Stimulated activated CD4-positive, alpha-beta T cell treated with anti-CD3 and anti-CD28 coated beads, TNF-alpha, amount 100 ng/mL, for 4 hours (primary cell): ENCODE results near the gene TMEM63B.
"Not testable (repeated sequence)": the region's sequence is repeated elsewhere in the genome, so short reads cannot be mapped to it uniquely, and the experiment has no call there.

ENCODE experiments used
- DNase-seq, 3 experiments: peaks; one replicate each; pipeline ENCODE4 v3.0.0-alpha.2; 2020; ENCODE audit warnings: low read depth in 3 of 3

Gene TMEM63B

DNA sequence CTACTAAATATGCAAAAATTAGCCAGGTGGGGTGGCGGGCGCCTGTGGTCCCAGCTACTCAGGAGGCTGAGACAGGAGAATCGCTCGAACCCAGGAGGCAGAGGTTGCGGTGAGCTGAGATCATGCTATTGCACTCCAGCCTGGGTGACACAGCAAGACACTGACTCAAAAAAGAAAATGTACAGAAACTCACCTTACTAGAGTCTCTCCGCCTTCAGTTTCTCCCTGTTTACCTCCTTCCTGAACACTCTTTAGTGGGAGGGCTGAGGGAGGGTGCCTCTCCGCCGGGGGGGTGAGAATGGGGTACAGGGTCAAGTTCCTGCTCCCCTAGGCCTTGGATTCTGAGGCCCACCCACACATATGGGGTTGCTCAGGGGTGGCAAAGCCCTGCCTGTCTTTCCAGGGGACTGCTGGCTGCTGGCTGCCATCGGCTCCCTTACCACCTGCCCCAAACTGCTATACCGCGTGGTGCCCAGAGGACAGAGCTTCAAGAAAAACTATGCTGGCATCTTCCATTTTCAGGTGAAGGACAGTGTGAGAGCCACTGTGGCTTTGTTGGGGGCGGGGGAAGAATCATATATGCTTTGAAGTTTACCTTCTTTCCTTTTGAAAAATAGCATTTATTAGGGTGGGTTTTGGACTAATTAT, 44.7 kb downstream of the TMEM63B start:
- no peak for DNase-seq

DNA sequence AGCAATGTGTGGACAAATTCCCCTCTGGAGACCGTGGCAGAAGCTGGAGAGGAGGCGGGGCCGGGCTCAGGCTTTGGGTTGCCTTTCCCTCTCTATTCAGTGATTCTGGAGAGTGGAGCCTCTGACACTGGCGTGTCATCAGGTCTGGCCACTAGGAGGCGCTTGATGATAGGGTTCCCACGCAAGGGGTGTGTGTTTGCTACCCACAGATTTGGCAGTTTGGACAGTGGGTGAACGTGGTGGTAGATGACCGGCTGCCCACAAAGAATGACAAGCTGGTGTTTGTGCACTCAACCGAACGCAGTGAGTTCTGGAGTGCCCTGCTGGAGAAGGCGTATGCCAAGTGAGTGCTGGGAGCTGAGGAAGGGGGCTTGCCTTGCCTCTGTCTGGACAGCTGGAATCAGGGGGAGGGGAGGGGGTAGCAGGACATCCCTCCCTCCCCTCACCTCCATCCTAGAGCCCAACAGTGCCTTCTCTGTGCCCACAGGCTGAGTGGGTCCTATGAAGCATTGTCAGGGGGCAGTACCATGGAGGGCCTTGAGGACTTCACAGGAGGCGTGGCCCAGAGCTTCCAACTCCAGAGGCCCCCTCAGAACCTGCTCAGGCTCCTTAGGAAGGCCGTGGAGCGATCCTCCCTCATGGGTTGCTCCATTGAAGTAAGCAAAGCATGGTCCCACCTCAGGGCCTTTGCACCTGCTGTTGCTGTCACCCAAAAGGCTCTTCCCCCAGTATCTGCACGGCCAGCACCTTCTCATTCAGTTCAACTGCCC, 45.6 kb downstream of the TMEM63B start:
- DNase-seq: peak; percentile 58 to 64 (median 63)

DNA sequence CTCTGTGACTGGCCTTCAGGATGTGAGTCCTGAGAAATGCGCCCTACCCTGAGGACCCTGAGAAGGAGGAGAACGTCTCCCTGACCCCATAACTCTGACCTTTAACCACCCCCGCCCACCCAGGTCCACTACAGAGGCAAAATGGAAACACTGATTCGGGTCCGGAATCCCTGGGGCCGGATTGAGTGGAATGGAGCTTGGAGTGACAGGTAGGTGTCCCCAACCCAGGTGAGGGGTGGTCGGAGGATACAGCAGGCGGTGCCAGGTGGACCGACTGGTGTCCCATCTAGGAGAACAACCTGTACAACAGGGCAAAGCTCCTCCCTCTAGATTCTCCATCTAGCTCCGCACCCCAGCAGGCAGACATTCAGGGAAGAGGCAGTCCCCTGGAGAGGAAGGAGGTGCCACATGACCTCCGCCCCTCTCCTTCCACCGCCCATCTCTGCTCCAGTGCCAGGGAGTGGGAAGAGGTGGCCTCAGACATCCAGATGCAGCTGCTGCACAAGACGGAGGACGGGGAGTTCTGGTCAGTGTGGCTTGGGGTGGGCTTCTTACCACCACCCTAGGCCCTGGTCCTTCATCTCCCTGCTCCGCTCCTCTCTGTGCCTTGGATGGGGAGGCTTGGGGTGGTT, 48.9 kb downstream of the TMEM63B start:
- DNase-seq: no peak

DNA sequence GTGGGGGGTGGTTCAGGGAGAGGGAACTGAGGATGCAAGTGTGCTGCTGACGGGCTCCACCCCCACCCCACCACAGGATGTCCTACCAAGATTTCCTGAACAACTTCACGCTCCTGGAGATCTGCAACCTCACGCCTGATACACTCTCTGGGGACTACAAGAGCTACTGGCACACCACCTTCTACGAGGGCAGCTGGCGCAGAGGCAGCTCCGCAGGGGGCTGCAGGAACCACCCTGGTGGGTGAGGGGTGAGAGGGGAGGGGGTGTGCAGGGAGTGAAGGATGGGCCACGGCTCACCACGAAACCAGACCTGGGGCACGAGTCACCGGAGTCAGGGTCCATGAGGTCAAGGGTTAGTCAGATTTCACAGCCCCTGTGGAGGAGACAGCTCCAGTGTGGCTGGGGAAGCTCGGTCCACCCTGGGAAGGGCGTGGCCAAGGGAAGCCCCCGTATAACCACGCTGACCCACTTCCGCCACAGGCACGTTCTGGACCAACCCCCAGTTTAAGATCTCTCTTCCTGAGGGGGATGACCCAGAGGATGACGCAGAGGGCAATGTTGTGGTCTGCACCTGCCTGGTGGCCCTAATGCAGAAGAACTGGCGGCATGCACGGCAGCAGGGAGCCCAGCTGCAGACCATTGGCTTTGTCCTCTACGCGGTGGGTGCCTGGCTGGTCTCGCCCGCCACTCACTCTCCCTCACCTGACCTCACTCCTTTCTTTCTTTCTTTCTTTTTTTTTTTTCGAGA, 49.6 kb downstream of the TMEM63B start:
- DNase-seq: no peak

DNA sequence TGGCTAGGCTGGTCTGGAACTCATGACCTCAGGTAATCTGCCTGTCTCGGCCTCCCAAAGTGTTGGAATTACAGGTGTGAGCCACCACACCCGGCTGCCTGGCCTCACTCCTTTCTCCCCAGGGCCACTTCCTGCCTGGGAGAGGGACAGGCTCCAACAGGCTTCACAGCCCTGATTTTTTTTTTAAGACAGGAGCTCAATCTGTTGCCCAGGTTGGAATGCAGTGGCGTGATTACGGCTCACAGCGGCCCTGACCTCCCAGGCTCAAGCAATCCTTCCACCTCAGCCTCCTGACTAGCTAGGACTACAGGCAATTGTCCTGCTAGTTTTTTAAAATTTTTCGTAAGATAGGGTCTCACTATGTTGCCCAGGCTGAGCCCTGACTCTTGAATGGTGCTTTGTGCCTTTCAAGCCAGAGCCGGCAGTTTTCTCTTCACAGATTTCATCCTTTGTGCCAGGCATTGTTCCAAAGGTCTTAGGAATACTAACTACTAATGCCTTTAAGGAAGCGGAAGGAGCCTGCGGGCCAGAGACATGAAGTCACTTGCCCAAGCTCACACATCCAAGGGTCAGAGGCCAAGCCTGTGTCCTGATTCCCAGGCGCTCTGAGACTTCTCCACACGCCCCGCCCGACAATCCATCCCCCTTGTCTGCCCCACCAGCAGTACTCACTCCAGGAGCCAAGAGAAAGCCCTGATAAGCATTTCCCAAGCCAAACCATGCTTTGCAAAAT, 50.5 kb downstream of the TMEM63B start:
- DNase-seq: no peak

DNA sequence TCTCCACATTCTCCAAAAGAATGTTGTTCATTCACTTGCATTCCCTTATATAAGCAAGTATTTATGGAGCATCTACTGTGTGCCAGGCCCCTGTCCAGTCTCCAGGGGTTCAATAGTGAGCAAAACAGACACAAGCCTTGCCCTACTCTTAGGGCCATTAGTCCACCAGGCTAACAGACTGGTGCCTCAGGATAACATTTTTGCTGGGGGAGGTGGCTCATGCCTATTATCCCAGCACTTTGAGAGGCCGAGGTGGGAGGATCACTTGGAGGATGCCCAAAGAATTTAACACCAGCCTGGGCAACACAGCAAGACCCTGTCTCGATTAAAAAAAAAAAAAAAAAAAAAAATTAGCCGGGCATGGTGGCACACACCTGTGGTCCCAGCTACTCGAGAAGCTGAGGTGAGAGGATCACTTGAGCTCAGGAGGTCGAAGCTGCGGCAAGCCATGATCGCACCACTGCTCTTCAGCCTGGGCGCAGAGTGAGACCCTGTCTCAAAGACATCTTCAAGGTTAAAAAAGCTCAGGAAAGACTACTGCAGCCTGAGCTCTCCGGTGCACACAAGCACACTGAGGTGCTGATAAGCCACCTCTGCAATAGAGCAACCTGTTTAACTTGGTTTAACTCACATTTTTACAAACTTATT, 51.2 kb downstream of the TMEM63B start:
- DNase-seq: no peak

DNA sequence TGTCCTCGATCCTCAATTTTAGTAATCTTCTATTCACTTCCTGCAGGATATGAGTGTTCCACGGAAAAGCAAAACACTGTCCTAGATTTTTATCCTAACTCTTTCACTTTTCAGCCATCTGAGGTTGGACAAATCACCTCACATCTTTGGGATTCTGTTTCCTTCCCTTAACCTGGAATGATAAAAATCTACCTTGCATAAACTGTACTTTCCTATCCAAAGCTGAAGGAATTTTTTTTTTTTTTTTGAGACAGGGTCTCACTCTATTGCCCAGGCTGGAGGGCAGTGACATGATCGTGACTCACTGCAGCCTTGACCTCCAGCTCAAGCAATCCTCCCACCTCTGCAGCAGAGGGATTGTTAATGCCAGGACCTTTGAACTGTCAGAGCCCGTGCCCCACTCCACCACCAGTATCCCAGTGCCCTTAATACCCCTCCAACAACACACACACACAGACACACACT, 51.8 kb downstream of the TMEM63B start:
- DNase-seq: no peak

DNA sequence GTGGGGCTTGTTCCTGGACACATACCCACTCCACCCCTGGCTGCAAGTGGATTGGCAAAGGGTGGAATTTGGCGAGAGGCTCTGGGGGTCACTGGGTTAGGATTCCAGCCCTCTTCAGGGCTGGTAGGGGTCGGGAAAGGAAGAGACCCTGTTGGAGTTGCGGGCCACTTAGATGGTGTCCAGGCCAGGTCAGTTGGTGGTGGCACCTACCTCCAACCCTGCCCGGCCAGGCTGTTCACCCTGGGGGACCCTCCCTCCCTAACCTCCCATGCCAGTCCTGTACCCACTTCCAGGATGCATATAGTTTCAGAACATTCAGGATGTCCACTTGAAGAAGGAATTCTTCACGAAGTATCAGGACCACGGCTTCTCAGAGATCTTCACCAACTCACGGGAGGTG, 52.3 kb downstream of the TMEM63B start:
- no peak for DNase-seq

DNA sequence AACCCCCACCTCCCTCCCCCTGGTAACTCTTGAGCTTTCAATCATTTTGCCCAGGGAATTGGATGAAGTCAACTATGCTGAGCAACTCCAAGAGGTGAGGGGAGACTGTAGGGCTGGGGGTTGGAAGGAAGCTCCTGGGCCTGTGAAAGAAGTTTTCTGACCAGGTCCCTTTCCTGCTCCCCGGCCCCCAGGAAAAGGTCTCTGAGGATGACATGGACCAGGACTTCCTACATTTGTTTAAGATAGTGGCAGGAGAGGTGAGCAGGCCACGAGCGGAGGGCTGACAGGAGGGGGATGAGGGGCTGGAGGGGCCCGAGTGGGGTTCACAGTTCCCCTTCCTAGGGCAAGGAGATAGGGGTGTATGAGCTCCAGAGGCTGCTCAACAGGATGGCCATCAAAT, 53.1 kb downstream of the TMEM63B start:
- DNase-seq: no peak

DNA sequence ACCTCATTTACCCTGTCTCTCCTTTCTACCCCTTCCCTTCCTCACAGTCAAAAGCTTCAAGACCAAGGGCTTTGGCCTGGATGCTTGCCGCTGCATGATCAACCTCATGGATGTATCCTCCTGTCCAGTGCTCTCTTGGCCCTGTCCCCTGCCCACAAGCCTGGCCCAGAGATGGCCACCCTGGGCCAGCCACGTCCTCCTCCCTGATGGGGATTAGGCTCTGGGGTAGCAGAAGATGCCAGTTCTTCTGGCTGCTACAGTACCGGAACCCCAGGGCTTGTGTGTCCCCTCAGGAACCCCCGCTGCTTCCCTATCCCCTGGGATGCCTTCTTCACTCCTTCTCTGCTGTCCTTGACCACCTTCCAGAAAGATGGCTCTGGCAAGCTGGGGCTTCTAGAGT, 53.5 kb downstream of the TMEM63B start:
- DNase-seq: no peak

DNA sequence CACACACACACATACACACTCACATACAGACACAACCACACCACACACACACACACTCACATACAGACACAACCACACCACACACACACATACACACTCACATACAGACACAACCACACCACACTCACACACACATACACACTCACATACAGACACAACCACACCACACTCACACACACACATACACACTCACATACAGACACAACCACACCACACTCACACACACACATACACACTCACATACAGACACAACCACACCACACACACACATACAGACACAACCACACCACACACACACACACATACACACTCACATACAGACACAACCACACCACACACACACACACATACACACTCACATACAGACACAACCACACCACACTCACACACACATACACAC, 54.4 kb downstream of the TMEM63B start:
- not testable (repeated sequence) for DNase-seq

DNA sequence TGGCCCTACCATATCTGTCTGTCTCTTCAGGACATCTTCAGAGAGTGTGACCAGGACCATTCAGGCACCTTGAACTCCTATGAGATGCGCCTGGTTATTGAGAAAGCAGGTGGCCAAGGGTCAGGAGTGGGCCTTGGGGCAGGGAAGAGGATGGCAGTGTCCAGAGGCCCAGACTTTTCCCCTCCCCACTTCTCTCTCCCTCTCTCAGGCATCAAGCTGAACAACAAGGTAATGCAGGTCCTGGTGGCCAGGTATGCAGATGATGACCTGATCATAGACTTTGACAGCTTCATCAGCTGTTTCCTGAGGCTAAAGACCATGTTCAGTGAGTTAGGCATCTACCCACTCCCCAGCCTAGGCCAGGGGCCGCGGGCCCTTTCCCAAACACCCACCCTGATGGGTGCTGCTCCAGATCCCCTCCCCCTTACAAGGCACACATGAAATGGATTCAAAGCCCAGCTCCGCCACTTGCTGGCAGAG, 55.6 kb downstream of the TMEM63B start:
- no peak for DNase-seq

DNA sequence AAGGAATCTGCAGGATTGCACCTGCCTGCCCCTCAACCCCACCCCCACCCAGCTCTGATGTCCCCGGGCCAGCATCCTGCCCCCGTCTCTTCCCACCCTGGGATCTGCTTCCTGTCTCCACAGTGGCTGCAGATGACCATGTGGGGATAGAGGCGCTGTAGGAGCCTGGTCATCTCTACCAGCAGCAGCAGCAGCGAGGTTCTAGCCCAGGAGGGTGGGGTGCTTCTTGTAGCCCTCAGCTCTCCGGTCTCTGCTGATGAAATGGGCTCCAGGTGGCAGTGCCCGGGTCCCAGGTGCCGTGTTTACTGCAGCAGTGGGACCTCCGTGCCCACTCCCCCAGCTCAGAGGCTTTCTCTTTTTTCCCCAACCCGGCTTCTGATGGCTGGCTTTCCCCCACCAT, 56.4 kb downstream of the TMEM63B start:
- DNase-seq: no peak

DNA sequence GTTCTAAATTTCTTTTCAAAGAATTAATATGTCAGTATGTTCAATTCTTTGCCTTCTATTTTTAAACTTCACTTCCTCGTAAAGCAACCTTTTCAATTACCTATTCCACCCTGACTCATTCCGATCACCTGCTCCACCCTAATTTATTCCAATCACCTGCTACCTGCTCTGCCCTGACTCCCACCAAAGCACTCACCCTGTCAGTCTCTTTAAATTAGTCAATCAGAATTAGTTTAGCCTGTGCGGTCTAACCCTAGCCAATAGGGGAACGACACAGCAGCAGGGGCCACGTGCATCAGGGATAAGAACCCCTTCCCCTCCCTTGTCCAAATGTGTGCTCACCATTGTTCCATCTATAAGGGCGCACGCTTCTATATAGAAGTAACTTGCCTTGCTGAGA, 58.0 kb downstream of the TMEM63B start:
- not testable (repeated sequence) for DNase-seq

DNA sequence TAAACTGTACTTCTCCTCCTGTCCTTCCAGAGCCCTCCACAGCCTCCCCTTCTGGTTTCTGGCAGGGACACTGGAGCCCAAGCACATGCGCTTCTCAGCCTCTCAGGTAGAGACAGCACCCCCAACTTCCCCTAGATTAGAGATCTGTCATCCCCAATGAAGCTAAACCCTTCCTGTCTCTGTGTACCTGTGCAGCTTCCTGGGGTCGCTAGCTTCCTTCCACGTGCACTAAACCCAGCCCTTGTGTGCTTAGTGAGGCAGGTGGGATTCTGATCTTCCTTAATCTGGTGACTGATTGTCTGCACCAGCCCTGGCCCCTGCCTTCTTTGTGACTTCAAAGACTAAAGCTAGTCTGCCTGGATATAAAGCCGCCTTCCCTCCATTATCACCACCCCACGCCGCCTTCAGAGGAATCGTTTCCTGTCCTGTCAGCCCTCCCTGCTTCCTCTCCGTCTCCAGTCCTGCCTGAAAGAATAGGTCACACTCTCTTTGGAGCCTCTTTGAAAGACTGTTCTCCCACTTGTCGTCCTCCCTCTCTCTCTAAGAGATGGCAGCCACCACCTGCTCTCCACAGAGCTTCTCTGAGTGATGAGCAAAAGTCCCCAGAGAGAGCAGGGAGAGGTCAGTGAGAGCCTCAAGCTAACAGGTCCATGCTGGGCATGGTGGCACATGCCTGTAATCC, 58.7 kb downstream of the TMEM63B start:
- no peak for DNase-seq

DNA sequence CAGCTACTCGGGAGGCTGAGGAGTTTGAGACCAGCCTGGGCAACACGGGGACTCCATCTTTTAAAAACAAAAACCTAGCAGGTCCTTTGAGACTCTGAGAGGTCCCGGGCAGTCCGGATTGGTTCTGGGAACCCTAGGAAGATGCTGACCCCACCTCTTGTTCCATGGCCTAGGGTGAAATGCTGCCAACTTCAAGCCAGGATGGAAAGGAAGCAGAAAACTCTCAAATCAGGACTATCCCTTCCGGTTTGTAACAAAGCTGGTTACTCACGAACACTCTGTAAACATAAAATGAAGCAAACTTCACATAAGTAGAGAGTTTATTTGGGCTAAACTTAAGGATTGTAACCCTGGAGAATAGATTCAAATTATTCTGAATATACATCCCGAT, 59.3 kb downstream of the TMEM63B start:
- no peak for DNase-seq

DNA sequence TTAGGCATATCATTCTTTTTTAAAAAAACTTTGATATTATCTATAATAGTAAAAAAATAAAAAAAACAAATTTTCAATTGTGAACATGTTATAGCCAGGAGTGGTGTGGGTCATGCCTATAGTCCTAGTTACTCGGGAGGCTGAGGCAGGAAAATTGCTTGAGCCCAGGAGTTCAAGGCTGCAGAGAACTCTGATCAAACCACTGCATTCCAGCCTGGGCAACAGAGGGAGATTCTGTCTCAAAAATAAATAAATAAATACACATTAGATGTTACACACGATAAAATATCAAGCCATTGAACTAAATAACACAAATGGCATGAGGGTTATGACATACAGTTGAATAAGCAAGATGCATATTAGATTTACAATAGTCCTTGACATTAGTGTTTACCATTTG, 61.5 kb downstream of the TMEM63B start:
- DNase-seq: no peak

DNA sequence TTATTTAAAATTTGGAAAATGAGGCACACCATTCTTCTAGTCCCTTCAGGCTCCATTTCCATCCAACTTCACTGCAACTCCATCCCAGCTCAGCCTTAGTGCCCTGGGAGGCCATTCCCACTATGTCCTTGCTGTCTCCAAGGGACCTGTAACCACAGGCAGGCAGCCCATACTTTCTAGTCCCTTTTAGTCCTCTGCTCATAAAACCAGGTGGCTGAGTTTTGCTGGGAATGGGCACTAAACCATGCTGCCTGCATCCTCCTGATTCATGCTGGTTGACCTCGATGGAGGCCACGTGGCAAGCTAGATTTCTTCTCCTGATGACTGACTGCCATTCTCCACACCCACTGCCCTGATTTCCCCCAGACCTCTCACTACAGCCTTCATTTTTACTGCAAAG, 61.9 kb downstream of the TMEM63B start:
- DNase-seq: no peak

DNA sequence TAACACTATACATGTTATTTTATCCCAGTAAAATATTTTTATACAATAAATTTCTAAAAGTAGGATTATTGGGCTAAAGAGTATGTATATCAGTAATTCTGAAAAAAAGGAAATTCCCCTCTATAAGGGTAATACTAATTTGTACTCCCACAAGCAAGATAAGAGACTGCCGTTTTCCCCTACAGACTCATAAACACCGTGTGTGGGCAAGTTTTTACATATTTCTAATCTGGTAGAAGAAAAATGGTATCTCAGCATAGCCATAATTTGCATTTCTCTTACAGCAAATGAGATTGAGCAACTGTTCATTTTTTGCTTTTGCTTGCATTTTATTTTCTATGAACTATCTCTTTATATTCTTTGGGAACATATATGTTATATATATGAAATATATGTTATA, 63.4 kb downstream of the TMEM63B start:
- no peak for DNase-seq

DNA sequence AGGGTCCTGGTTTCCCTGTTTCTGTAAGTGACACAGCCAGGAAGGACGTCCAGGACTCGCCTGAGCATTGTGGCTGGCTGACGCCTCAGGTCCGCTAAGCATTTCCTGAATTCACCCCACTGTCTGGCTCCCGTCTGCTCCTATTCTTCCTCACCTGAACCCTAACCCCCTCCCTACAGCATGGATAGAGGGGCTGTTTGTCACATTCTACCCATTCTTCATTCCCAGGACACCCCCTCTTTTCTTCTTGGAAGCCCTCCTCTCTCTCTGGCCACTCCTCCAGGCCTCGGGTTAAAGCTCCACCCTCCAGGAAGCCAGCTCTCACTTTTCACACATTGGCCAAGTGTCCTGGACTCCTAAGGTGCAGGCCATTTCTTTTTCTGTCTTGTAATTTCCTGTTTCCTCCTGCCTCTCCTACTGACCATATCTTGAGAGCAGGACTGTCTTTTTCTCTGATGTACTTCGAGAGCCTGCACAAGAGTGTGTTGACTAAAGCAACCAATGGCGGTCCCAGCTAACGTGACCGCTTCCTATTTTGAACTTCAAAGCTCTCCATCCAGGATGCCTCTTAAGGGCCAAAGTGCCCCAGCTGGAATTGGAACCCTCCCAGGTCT, 65.2 kb downstream of the TMEM63B start:
- no peak for DNase-seq
